ENCODE results near the gene CNPPD1.

DNA sequence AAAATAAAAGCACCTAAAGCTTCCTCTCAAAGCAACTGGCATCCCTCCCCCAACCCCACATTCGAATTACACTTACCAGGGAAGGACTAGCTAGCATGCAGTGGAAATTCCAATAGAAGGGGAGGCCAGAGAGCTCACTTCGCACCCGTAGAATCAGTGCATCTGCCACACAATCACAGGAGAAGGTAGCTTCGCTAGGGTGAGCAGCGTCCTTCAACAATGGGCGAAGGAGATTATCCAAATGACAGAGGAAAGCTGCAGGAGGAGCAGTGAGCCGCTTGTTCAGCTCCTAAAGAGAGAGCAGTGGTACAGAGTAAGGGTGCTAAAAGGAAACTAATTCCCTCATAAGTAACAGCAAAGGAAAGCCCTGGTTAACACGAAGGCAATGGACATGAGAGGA is 19.3 kb downstream of the CNPPD1 start:
- TF ChIP-seq, protein P1, sequence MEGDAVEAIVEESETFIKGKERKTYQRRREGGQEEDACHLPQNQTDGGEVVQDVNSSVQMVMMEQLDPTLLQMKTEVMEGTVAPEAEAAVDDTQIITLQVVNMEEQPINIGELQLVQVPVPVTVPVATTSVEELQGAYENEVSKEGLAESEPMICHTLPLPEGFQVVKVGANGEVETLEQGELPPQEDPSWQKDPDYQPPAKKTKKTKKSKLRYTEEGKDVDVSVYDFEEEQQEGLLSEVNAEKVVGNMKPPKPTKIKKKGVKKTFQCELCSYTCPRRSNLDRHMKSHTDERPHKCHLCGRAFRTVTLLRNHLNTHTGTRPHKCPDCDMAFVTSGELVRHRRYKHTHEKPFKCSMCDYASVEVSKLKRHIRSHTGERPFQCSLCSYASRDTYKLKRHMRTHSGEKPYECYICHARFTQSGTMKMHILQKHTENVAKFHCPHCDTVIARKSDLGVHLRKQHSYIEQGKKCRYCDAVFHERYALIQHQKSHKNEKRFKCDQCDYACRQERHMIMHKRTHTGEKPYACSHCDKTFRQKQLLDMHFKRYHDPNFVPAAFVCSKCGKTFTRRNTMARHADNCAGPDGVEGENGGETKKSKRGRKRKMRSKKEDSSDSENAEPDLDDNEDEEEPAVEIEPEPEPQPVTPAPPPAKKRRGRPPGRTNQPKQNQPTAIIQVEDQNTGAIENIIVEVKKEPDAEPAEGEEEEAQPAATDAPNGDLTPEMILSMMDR (IDR thresholded peaks at IDR 0.05), result no peak
- TF ChIP-seq EZH2 (IDR thresholded peaks at IDR 0.05), result no peak
